Heart right ventricle (tissue), 16 donors: ENCODE measurements around the gene HLTF. TPM values are rescaled to one million over a fixed set of nuclear protein-coding genes. Genes with fewer than 3 reads are reported as not detected.
"Not testable (repeated sequence)": the region's sequence is repeated elsewhere in the genome, so short reads cannot be mapped to it uniquely, and the experiment has no call there.

ENCODE experiments used
- ATAC-seq, 8 donors: fragments of 200-7000 bp; cut with Tn5 transposase; one replicate each; pipeline ENCODE4 v1.9.1; 2020; ENCODE audit warnings: mild to moderate bottlenecking in 8 of 8, moderate library complexity in 8 of 8, moderate number of reproducible peaks in 1 of 8
- DNase-seq, 2 donors: peaks; one replicate each; pipeline ENCODE4 v3.0.0-alpha.2; 2020
- H3K27ac ChIP-seq, 10 donors: fragments of 200-600 bp; sonication (generic) in 2 of 10; one replicate each; pipeline versions ENCODE4 v1.5.0 to v1.8.0; 2020 to 2022; ENCODE audit warnings: mild to moderate bottlenecking in 3 of 10
- H3K27me3 ChIP-seq, 7 donors: fragments of 200-600 bp; one replicate each; pipeline ENCODE4 v1.8.0; 2021 to 2022; ENCODE audit warnings: mild to moderate bottlenecking in 2 of 7
- H3K36me3 ChIP-seq, 9 donors: fragments of 200-600 bp; sonication (generic) in 1 of 9; one replicate each; pipeline versions ENCODE4 v1.5.0 to v1.8.0; 2020 to 2022; ENCODE audit warnings: mild to moderate bottlenecking in 2 of 9
- H3K4me1 ChIP-seq, 9 donors: fragments of 200-600 bp; sonication (generic) in 1 of 9; one replicate each; pipeline versions ENCODE4 v1.5.0 to v1.8.0; 2020 to 2022; ENCODE audit warnings: mild to moderate bottlenecking in 4 of 9
- H3K4me3 ChIP-seq, 10 donors: fragments of 200-600 bp; sonication (generic) in 2 of 10; one replicate each; pipeline versions ENCODE4 v1.5.0 to v1.8.0; 2020 to 2022; ENCODE audit warnings: mild to moderate bottlenecking in 7 of 10, moderate library complexity in 2 of 10
- H3K9me3 ChIP-seq, 11 donors: fragments of 200-600 bp in 10 of 11; sonication (generic) in 2 of 11; one replicate each; pipeline versions ENCODE4 v1.5.0 to v1.8.0; 2013 to 2022; ENCODE audit warnings: mild to moderate bottlenecking in 2 of 11, control low read depth in 1 of 11, moderate library complexity in 1 of 11
- WGBS, 2 donors: extraction: QIAGEN DNeasy Blood & Tissue Kit; methylation state at CpG; one replicate each; pipeline ENCODE4 v1.1.7; 2013; ENCODE audit warnings: inconsistent platforms in 1 of 2; 5-methylcytosine and 5-hydroxymethylcytosine counted together
- intact Hi-C, 10 donors: fragments of 100-400 bp; cut with DNase I; formaldehyde crosslinking; loops; one replicate each; pipeline versions ENCODE4 v1.11.1 to v1.14.2; 2022
- polyA plus RNA-seq, 2 donors: library from polyadenylated mRNA; stranded (reverse); fragments of 200-250 nt; gene quantifications; one replicate each; pipeline ENCODE4 v1.2.3, GENCODE V29; 2013
- total RNA-seq, 10 donors: library from RNA; stranded (reverse); fragmentation: NEBNext Ultra II Directional in 3 of 10; extraction: Animal tissue kit (Norgen Biotek cat#: 25700) in 3 of 10; gene quantifications; one replicate each; pipeline versions ENCODE4 v1.2.1 to v1.2.4, GENCODE V29; 2021 to 2023
- TF ChIP-seq, protein P1 (sequence below), 9 donors: fragments of 200-600 bp; sonication (generic) in 2 of 9; IDR thresholded peaks; one replicate each; pipeline versions ENCODE4 v1.5.0 to v1.8.0; 2021 to 2022; ENCODE audit warnings: antibody characterized with exemption in 9 of 9, mild to moderate bottlenecking in 5 of 9, moderate library complexity in 1 of 9
- donor health status: Arrhythmogenic right ventricular cardiomyopathy.
- donor health status: ischemic (EF 13 %, LVEDD 7.1; RV severe dilation, severe dysfunction).
- donor health status: healthy with polysubstance abuse.
- donor health status: DM: no; HTN: yes; CAD: no.
- donor health status: DM: no; HTN: no; CAD: no.
- donor health status: ischemic (EF 25% LVEDD 6.9; RV normal size, moderate dysfunction).
- donor health status: ischemic (EF 25% LVEDD 5.7; RV mildly dilated, moderate dysfunction).
- donor health status: healthy.
- donor health status: DM: yes; HTN: yes; CAD: no.
- donor health status: Ischemic cardiomyopathy.
- donor health status: ischemic (EF 35%, LVEDD 5.7; RV mildly dilated, moderate dysfunction).
- donor health status: nonischemic (EF 11% LVEDD 7.7; RV severe dilation, severe dysfunction).
- donor health status: DM: yes; HTN: yes; CAD: no.
- donor health status: PGD.
- donor health status: ischemic (EF 29% LVEDD 5.4; RV normal size, mild dysfunction).
- donor health status: nonischemic (EF 23%, LVEDD 6.1; RV moderate dilation, normal function).

The HLTF gene
- total and polyA plus RNA-seq, 12 donors: 4.5 to 38.6 (median 26.0) TPM

- intact Hi-C loops: loop anchor here in 3 of 10 donors (5.0 to 10.0 kb wide), 3 partner anchors 157 to 370 kb away; no protein-coding TSS in a partner anchor
- TF ChIP-seq, protein P1, sequence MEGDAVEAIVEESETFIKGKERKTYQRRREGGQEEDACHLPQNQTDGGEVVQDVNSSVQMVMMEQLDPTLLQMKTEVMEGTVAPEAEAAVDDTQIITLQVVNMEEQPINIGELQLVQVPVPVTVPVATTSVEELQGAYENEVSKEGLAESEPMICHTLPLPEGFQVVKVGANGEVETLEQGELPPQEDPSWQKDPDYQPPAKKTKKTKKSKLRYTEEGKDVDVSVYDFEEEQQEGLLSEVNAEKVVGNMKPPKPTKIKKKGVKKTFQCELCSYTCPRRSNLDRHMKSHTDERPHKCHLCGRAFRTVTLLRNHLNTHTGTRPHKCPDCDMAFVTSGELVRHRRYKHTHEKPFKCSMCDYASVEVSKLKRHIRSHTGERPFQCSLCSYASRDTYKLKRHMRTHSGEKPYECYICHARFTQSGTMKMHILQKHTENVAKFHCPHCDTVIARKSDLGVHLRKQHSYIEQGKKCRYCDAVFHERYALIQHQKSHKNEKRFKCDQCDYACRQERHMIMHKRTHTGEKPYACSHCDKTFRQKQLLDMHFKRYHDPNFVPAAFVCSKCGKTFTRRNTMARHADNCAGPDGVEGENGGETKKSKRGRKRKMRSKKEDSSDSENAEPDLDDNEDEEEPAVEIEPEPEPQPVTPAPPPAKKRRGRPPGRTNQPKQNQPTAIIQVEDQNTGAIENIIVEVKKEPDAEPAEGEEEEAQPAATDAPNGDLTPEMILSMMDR (IDR thresholded peaks at IDR 0.05): no peak
- Histone ChIP-seq H3K27me3 (no peaks in the 10 kb centered on the region), H3K27ac (no peak overlapping the region), H3K9me3 (peaks cover 0 to 3% (median 0%) of the 10 kb centered on the region in 11 donors), H3K36me3 (no peaks in the 10 kb centered on the region), H3K4me1 (peaks cover 0 to 8% (median 4%) of the 10 kb centered on the region in 9 donors), H3K4me3 (no peak overlapping the region)
- WGBS, 2 donors: 29 to 45% methylated on average over 1 of the region's 1 CpG
- ATAC-seq (peak in 2 of 8 donors; percentile 12 to 55), DNase-seq (no peak)
Measured at GRCh38 chr3:149114458-149114857, 28.1 kb upstream of the HLTF start.

GRCh38 chr3:149104484-149104883 is 18.2 kb upstream of the HLTF start:
- WGBS, 2 donors: 59 to 63% methylated on average over 3 of the region's 3 CpGs
- TF ChIP-seq, protein P1 (IDR thresholded peaks at IDR 0.05): no peak
- Histone ChIP-seq H3K27me3 (no peaks in the 10 kb centered on the region), H3K4me1 (peaks cover 0 to 3% (median 0%) of the 10 kb centered on the region in 9 donors), H3K27ac (no peak overlapping the region), H3K36me3 (no peaks in the 10 kb centered on the region), H3K4me3 (no peak overlapping the region), H3K9me3 (peaks cover 0 to 17% (median 4%) of the 10 kb centered on the region in 11 donors)
- ATAC-seq (no peak), DNase-seq (no peak)
- intact Hi-C loops: loop anchor here in 1 of 10 donors (5.0 kb wide), 1 partner anchor 332 kb away; no protein-coding TSS in a partner anchor

DNA sequence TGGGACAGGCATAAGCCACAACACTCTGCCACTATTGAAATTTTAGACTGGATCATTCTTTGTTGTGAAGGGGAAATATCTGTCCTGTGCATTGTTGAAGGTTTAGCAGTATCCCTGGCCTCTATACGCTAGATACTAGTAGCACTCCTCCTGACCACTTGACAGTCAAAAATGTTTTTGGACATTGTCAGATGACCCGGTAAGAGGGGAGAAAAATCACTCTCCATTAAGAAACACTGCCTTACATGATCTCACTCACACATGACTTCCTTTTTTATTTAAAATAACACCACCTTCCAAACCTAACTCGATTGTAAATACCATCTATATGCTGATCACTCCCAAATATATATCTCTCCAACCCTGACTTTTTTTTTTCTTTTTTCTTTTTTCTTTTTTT is 15.3 kb upstream of the HLTF start:
- no peak for DNase-seq
- TF ChIP-seq, protein P1 (IDR thresholded peaks at IDR 0.05): no peak
- WGBS, 2 donors: 76 to 80% methylated on average over 3 of the region's 3 CpGs
- intact Hi-C loops: loop anchor here in 1 of 10 donors (5.0 kb wide), 1 partner anchor 329 kb away; no protein-coding TSS in a partner anchor
- no peak overlapping the region for H3K27ac ChIP-seq
- no peak for ATAC-seq
- peaks cover 0 to 3% (median 0%) of the 10 kb centered on the region in 9 donors for H3K4me1 ChIP-seq
- H3K9me3 ChIP-seq: peaks cover 0 to 14% (median 4%) of the 10 kb centered on the region in 11 donors
- no peak overlapping the region for H3K4me3 ChIP-seq
- no peaks in the 10 kb centered on the region for H3K36me3 ChIP-seq
- no peaks in the 10 kb centered on the region for H3K27me3 ChIP-seq

DNA sequence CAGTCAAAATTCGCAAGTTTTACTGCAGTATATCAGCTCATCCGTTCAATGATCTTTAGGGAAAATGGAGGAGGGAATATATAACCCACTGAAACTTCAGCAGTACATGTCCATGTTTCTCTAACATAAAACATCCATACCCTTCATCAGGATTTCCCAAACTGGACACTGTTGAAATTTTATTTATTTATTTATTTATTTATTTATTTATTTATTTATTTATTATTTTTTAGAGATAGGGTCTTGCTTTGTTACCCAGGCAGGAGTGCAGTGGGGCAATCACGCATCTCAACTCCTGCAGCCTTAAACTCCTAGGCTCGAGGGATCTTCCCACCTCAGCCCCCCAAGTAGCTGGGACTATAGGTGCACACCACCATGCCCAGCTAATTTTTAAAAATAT is 14.8 kb upstream of the HLTF start:
- intact Hi-C loops: loop anchor here in 1 of 10 donors (5.0 kb wide), 1 partner anchor 329 kb away; no protein-coding TSS in a partner anchor
- Histone ChIP-seq H3K4me3 (no peak overlapping the region), H3K27ac (no peak overlapping the region), H3K4me1 (peaks cover 0 to 3% (median 0%) of the 10 kb centered on the region in 9 donors), H3K36me3 (no peaks in the 10 kb centered on the region), H3K9me3 (peaks cover 0 to 11% (median 4%) of the 10 kb centered on the region in 11 donors), H3K27me3 (no peaks in the 10 kb centered on the region)
- no peak for ATAC-seq
- DNase-seq: no peak
- whole genome bisulfite sequencing, 2 donors: 91% methylated on average over 4 of the region's 4 CpGs
- TF ChIP-seq, protein P1 (IDR thresholded peaks at IDR 0.05): no peak

GRCh38 chr3:149097987-149098386 is 11.7 kb upstream of the HLTF start:
- ATAC-seq, H3K9me3 ChIP-seq, H3K4me3 ChIP-seq, H3K27ac ChIP-seq, H3K4me1 ChIP-seq, intact Hi-C loops, H3K36me3 ChIP-seq, H3K27me3 ChIP-seq, DNase-seq: not testable (repeated sequence)
- WGBS, 2 donors: 95 to 96% methylated on average over 16 to 19 of the region's 19 CpGs
